ENCODE data around the gene TCF7L2.
A peak's percentile ranks its signal among the peaks of the same experiment; 100 is the strongest.

TCF7L2 gene

GRCh38 chr10:112952282-112953173 is 2.5 kb downstream of the TCF7L2 start:
- H3K36me3 ChIP-seq, result no peaks in the 10 kb centered on the region
- H3K4me1 ChIP-seq (ENCODE audit: control insufficient read depth in 1 of 2, insufficient read depth in 1 of 2, low read depth in 1 of 2, low read length in 1 of 2), result peaks cover 48% of the 10 kb centered on the region in 2 experiments
- H3K27me3 ChIP-seq, result peaks cover 21% of the 10 kb centered on the region
- H3K9me3 ChIP-seq, result no peaks in the 10 kb centered on the region
- peak overlapping the region; percentile 66 to 94 for H3K4me3 ChIP-seq (ENCODE audit: low read depth in 1 of 2, low read length in 1 of 2)
- H3K27ac ChIP-seq, result peak overlapping the region; percentile 84
- TF ChIP-seq CTCF (IDR thresholded peaks at IDR 0.05), result no peak

GRCh38 chr10:112953174-112954159 is 3.4 kb downstream of the TCF7L2 start:
- no peak for TF ChIP-seq CTCF (IDR thresholded peaks at IDR 0.05)
- H3K27ac ChIP-seq, result no peak overlapping the region
- peak overlapping the region; percentile 66 to 94 for H3K4me3 ChIP-seq (ENCODE audit: low read depth in 1 of 2, low read length in 1 of 2)

GRCh38 chr10:112954974-112955581 is 5.0 kb downstream of the TCF7L2 start:
- Histone ChIP-seq H3K36me3 (no peaks in the 10 kb centered on the region), H3K4me3 (ENCODE audit: low read depth in 1 of 2, low read length in 1 of 2) (no peak overlapping the region), H3K9me3 (no peaks in the 10 kb centered on the region), H3K27ac (no peak overlapping the region), H3K4me1 (ENCODE audit: control insufficient read depth in 1 of 2, insufficient read depth in 1 of 2, low read depth in 1 of 2, low read length in 1 of 2) (peaks cover 41 to 45% of the 10 kb centered on the region in 2 experiments), H3K27me3 (peaks cover 21% of the 10 kb centered on the region)
- TF ChIP-seq CTCF (IDR thresholded peaks at IDR 0.05), result no peak

More at GRCh38 chr10:112953174-112954159, 3.4 kb downstream of the TCF7L2 start:
- Histone ChIP-seq H3K9me3 (no peaks in the 10 kb centered on the region), H3K27me3 (peaks cover 21% of the 10 kb centered on the region), H3K4me1 (ENCODE audit: control insufficient read depth in 1 of 2, insufficient read depth in 1 of 2, low read depth in 1 of 2, low read length in 1 of 2) (peaks cover 51 to 53% of the 10 kb centered on the region in 2 experiments), H3K36me3 (no peaks in the 10 kb centered on the region)

GRCh38 chr10:112955582-112956421 is 5.8 kb downstream of the TCF7L2 start:
- Histone ChIP-seq H3K36me3 (no peaks in the 10 kb centered on the region), H3K27me3 (peaks cover 21% of the 10 kb centered on the region), H3K4me3 (ENCODE audit: low read depth in 1 of 2, low read length in 1 of 2) (no peak overlapping the region), H3K27ac (no peak overlapping the region), H3K4me1 (ENCODE audit: control insufficient read depth in 1 of 2, insufficient read depth in 1 of 2, low read depth in 1 of 2, low read length in 1 of 2) (peaks cover 41 to 45% of the 10 kb centered on the region in 2 experiments), H3K9me3 (no peaks in the 10 kb centered on the region)
- no peak for TF ChIP-seq CTCF (IDR thresholded peaks at IDR 0.05)

Measured in neutrophil (primary cell).